Activated effector memory CD4-positive, alpha-beta T cell treated with anti-CD3 and anti-CD28 coated beads, Interleukin-2, amount 50 U/mL, for 16 hours (primary cell): ENCODE results near the gene ZFP62.
"Not testable (repeated sequence)": the region's sequence is repeated elsewhere in the genome, so short reads cannot be mapped to it uniquely, and the experiment has no call there.

Experiments used
- DNase-seq: peaks from one replicate; pipeline ENCODE4 v3.0.0-alpha.2; 2020

The ZFP62 gene

GRCh38 chr5:180860887-180861822 is at the start of gene ZFP62:
Gene ZFP62 (minus strand): TSS chr5:180861276. CDS start chr5:180861219, 57 bp downstream.
- peak; percentile 94 for DNase-seq

DNA sequence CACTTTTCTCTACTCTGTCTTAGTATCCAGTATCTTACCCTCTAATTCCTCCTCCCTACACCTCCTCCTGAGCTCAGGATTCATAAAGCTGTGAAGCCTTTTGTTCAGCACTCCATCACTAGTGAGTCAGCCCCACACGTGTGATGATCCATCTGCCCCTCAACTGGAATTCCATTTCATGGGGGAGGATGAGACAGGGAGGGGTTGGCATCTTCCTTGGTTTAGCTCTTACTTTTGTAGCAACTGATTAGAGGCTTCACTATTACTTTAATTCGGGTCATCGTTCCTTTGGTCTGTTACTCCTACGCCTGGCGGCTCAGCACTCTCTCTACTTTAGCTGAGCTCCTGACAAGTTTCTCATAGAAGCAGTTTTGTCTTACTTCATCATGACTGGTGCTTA is 49.7 kb upstream of the ZFP62 start:
- no peak for DNase-seq

- DNase-seq: no peak
These were observed 49.1 kb upstream of the ZFP62 start for GRCh38 chr5:180910182-180910581.

- no peak for DNase-seq
These were observed 48.7 kb upstream of the ZFP62 start for GRCh38 chr5:180909782-180910181.

DNA sequence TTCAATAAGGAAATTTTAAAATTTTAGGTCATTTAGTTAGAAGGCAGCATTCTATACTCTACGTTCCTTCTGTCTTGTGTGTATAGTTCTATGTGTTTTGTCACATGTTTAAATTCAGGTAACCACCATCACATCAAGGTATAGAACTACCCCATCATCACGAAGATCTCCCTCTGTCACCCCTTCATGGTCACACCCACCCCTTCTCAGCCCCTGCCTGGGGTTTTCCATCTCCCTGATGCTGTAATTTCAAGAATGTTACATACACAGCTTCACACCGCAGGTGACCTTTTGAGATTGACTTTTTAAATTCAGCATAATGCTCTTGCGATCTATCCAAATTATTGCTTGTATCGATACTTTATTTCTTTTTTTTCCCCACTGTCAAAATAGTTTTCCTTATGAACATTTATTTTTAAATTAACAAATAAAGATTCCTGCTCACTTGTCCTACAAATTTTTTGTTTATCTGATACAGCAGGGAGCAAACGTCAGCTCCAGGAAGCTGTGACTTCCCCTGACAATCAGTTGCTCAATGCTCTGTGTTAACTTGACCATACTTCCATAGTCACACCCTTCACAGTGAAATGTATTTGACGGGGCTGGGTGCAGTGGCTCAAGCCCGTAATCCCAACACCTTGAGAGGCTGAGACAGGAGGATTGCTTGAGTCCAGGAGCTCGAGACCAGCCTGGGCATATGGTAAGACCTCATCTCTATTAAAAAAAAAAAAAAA is 48.1 kb upstream of the ZFP62 start:
- DNase-seq: no peak

- no peak for DNase-seq
These were observed 47.3 kb upstream of the ZFP62 start for GRCh38 chr5:180908400-180908799.

- DNase-seq: no peak
These were observed 40.4 kb upstream of the ZFP62 start for GRCh38 chr5:180901319-180902009.

- no peak for DNase-seq
These were observed 39.1 kb upstream of the ZFP62 start for GRCh38 chr5:180900178-180900577.

DNA sequence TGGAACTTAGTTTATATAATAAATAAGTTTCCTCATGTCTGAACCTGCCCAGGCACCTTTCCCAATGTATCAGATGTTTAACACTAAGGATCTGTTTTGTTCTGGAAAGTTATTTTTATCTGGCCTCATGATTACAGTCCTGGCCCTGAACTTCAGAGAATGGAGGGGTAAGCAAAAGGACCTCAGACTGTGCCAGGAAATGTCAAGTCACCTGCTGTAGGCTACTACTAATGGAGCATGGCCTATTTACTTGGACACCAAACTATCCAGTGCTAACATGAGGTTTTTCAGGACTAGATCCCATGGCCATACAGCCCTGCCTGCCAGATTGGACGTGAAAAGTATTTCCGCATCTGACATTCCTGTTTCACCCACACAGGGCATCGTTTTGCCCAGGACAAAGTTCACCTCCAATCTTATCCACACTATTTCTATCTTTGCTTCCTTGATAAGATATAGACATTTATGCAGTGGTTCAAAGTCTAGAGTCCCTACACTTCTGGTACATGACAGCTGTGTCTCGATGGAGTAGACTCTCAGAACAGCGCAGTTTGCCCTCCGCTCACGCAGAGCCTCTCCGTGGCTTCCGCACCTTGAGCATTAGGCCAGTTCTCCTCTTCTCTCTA is 37.7 kb upstream of the ZFP62 start, which contains the start of gene BTNL8:
TSS of gene BTNL8 (plus strand) at position 539 of the 626 bp plus-strand sequence. CDS start 152 bp downstream, outside the sequence.
- no peak for DNase-seq

- DNase-seq: not testable (repeated sequence)
These were observed 34.3 kb upstream of the ZFP62 start for GRCh38 chr5:180895330-180895729.

DNA sequence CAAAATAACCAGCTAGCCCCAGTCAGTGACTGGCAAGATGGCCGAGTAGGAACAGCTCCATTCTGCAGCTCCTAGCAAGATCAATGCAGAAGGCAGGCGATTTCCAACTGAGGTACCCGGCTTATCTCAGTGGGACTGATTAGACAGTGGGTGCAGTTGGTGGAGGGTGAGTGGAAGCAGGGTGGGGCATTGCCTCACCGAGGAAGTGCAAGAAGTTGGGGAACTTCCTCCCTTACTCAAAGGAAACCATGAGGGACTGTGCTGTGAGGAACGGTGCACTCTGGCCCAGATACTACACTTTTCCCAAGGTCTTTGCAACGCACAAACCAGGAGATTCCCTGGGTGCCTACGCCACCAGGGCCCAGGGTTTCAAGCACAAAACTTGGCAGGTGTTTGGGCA is 28.3 kb upstream of the ZFP62 start:
- no peak for DNase-seq

DNA sequence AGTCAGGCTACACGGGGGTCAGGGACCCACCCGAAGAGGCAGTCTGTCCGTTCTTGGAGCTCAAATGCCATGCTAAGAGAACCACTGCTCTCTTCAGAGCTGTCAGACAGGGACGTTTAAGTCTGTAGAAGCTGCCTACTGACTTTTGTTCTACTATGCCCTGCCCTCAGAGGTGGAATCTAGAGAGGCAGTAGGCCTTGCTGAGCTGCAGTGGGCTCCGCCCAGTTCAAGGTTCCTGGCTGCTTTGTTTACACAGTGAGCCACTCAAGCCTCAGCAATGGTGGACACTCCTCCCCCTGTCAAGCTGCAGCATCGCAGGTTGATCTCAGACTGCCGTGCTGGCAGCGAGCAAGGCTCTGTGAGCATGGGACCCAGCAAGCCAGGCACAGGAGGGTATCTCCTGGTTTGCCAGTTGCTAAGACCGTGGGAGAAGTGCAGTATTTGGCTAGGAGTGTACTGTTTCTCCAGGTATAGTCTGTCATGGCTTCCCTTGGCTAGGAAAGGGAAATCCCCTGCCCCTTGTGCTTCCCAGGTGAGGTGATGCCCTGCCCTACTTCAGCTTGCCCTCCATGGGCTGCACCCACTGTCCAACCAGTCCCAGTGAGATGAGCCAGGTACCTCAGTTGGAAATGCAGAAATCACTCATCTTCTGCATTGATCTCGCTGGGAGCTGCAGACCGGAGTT is 24.9 kb upstream of the ZFP62 start:
- not testable (repeated sequence) for DNase-seq

GRCh38 chr5:180875860-180876426 is 14.9 kb upstream of the ZFP62 start:
- no peak for DNase-seq

DNA sequence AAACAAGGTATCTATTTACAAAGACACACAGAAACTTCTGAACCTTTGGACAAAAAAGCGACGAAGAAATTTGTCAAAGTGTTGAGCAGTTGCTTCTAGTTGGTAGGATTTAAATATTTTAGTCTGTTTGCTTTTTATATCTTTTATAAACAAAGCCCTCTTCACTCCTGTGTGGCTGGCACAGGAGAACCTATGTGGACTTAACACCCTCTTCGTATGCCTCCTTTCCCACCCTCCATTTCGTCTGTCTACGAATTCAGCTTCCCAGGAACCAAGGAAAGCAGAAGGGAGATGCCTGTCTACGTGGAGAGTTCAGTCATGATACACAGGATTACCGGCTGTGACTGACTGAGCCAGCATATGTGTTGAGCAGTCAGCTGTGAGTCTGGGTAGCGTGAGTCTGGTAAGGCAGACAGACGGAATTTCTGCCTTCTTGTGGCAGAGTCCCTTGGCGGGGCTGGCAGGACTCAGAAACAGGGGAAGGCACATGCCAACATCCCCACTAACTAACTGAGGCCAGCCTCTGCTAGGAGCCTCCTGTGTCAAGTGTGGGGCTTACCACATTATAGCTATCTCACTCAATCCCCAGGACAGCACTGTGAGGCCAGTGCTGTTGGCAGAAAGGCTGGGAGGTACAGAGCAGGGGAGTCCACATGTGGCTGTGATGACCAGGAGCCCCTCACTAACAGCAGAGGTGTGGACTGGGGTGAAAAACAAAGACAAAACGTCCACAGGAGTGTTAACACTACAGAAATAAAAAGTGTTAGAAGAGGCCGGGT is 13.9 kb upstream of the ZFP62 start:
- no peak for DNase-seq

DNA sequence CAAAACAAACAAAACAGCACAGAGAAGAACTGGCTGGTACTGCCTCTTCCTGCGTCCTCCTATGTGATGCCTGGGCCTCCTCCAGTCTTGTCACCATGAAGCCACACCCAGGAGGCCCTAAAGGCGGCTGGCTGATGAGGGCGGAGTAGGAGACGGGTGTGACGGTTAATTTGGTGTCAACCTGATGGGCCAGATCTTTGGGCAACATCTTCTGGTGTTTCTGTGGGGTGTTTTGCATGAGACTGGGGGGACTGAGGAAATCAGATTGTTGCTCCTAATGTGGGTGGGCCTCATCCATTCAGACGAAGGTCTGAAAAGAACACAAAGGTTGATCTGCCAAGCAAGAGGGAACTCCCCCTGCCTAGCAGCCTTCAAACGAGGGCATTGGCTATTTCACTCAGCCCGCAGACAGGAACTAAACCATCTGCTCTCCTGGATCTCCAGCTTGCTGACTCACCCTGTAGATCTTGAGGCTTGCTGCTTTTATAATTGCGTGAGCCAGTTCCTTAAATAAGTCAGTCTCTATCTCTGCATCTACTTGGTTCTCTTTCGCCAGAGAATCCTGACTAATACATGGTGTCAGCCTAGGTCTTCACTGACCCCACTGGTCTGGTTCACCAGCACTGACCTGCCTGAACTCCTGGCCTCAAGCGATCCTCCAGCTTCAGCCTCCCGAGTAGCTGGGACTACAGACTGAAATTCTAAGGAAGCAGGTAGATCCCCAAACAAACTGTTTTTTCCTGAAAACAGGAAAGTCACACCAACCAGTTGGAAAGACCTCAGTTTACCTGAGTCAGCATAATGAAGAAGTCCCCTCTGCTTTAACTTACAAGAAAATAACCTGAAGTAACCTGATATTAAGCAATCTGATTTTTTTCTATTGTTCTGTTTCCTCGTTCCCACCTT is 12.8 kb upstream of the ZFP62 start:
- DNase-seq: peak; percentile 72

DNA sequence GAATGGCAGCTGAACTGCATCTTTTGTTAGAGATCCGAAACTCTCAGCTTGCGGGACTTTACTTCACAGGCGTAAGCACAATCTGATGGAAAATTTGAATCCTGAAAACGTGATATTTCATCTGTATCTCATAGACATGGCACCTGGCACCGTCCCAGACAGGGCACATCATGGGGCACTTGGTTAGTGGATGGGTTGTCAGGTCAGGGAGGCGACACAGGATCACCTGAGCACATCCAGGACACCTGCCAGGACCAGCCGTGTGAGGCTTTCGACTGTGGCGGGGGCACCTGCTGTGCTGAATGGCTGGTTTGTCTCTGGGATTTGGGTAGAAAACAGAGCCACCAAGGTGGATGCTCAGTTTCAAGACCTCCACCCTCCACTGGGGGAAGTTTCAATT is 11.3 kb upstream of the ZFP62 start:
- no peak for DNase-seq

GRCh38 chr5:180870276-180871068 is 9.4 kb upstream of the ZFP62 start:
- DNase-seq: no peak

- no peak for DNase-seq
These were observed 8.5 kb upstream of the ZFP62 start for GRCh38 chr5:180869587-180869986.

DNA sequence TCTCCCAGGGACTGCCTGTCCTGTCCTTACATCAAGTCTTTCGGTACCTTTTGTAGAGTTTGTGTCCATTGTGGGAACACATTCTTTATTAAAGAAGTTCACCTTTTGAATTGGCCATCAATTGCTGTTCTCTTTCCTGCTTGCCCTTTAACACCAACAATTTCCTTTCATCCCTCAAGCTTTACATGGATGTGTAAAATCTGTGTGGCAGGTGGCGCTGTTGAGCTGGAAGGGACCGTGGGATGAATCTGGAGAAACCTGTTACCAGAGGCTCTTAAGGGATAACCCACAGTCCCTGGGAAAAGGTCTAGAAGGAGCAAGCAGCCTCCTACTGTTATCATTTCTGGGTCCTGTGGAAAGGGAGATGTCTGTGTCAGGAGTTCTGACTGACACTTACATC is 7.9 kb upstream of the ZFP62 start:
- peak; percentile 86 for DNase-seq
